Smooth muscle cell (in vitro differentiated cells): Measurements from ENCODE around the gene GRAMD2B. TPM values are rescaled to one million over a fixed set of nuclear protein-coding genes. Genes with fewer than 3 reads are reported as not detected.

Experiments
- DNase-seq: peaks from one replicate; lab custom pipeline; 2025; ENCODE audit not compliant: unreplicated experiment; lab: John Stamatoyannopoulos, UW
- H2AFZ ChIP-seq: fragments of 200-600 bp; sonication (generic); 2 replicates; pipeline ENCODE4 v1.6.0; 2016; ENCODE audit warnings: antibody characterized with exemption, low read depth, mild to moderate bottlenecking
- H3F3A ChIP-seq: fragments of 200-600 bp; sonication (generic); 2 replicates; pipeline ENCODE4 v1.6.0; 2017; ENCODE audit warnings: antibody characterized with exemption, low read depth
- H3K27ac ChIP-seq: fragments of 200-600 bp; sonication (generic); 2 replicates; pipeline ENCODE4 v1.5.1; 2016; ENCODE audit warnings: low read depth, mild to moderate bottlenecking
- H3K27me3 ChIP-seq: fragments of 200-600 bp; sonication (generic); 2 replicates; pipeline ENCODE4 v1.6.1; 2016; ENCODE audit warnings: low read depth, mild to moderate bottlenecking
- H3K36me3 ChIP-seq: fragments of 200-600 bp; sonication (generic); 2 replicates; pipeline ENCODE4 v1.5.1; 2016; ENCODE audit warnings: low read depth
- H3K4me1 ChIP-seq: fragments of 200-600 bp; sonication (generic); 2 replicates; pipeline ENCODE4 v1.5.1; 2016; ENCODE audit warnings: low read depth
- H3K4me2 ChIP-seq: fragments of 200-600 bp; sonication (generic); 2 replicates; pipeline ENCODE4 v1.6.0; 2016; ENCODE audit warnings: mild to moderate bottlenecking
- H3K4me3 ChIP-seq: fragments of 200-600 bp; sonication (generic); 2 replicates; pipeline ENCODE4 v1.5.1; 2016; ENCODE audit warnings: mild to moderate bottlenecking
- H3K79me2 ChIP-seq: fragments of 200-600 bp; sonication (generic); 2 replicates; pipeline ENCODE4 v1.6.0; 2016; ENCODE audit warnings: low read depth, mild to moderate bottlenecking
- H3K9ac ChIP-seq: fragments of 200-600 bp; sonication (generic); 2 replicates; pipeline ENCODE4 v1.6.0; 2016; ENCODE audit warnings: low read depth
- H3K9me3 ChIP-seq: fragments of 200-600 bp; sonication (generic); replicated peaks from 2 replicates; pipeline ENCODE4 v1.5.1; 2016; ENCODE audit warnings: low read depth
- H4K20me1 ChIP-seq: fragments of 200-600 bp; sonication (generic); 2 replicates; pipeline ENCODE4 v1.6.0; 2016; ENCODE audit warnings: low read depth
- CTCF ChIP-seq: fragments of 200-600 bp; sonication (generic); IDR thresholded peaks from 2 replicates; pipeline ENCODE4 v1.5.1; 2017; ENCODE audit warnings: borderline replicate concordance, mild to moderate bottlenecking, antibody characterized with exemption; ENCODE audit not compliant: insufficient read depth, poor library complexity, severe bottlenecking
- WGBS: methylation state at CpG from one replicate; pipeline ENCODE4 v1.1.7; 2016; ENCODE audit warnings: low lambda C conversion rate; 5-methylcytosine and 5-hydroxymethylcytosine counted together
- polyA plus RNA-seq: library from polyadenylated mRNA; unstranded; fragments of >200 nt; fragmentation: Nextera tagmentation; extraction: Ambion mirVana; gene quantifications from 2 replicates; pipeline ENCODE4 v1.2.1, GENCODE V29; 2016
- total RNA-seq: library from RNA; depleted of rRNA; stranded (reverse); fragments of >200 nt; gene quantifications from 2 replicates; pipeline ENCODE4 v1.2.3, GENCODE V29; 2014

Gene GRAMD2B
- total and polyA plus RNA-seq, 2 experiments from 2014 or later = 8.7 to 27.3 TPM

- no peak for DNase-seq
- H3K36me3 ChIP-seq = no peaks in the 10 kb centered on the region
- 83% methylated on average over 3 of the region's 3 CpGs for WGBS
- H3K27me3 ChIP-seq = no peaks in the 10 kb centered on the region
- H3K79me2 ChIP-seq = no peaks in the 10 kb centered on the region
- no peak overlapping the region for H3K9ac ChIP-seq
- no peaks in the 10 kb centered on the region for H4K20me1 ChIP-seq
- peak; percentile 44 for TF ChIP-seq CTCF
- no peaks in the 10 kb centered on the region for H3K9me3 ChIP-seq
- no peak overlapping the region for H3K4me3 ChIP-seq
- H2AFZ ChIP-seq = no peak overlapping the region
- no peak overlapping the region for H3K4me2 ChIP-seq
- H3K27ac ChIP-seq = no peak overlapping the region
- no peaks in the 10 kb centered on the region for H3F3A ChIP-seq
- H3K4me1 ChIP-seq = no peaks in the 10 kb centered on the region
Measured at GRCh38 chr5:126499853-126500342, 76.7 kb downstream of the GRAMD2B start.

- no peaks in the 10 kb centered on the region for H3K4me1 ChIP-seq
- no peak overlapping the region for H3K4me2 ChIP-seq
- H3K79me2 ChIP-seq = no peaks in the 10 kb centered on the region
- no peaks in the 10 kb centered on the region for H4K20me1 ChIP-seq
- no peaks in the 10 kb centered on the region for H3K9me3 ChIP-seq
- no peak for TF ChIP-seq CTCF
- 87% methylated on average over 10 of the region's 10 CpGs for WGBS
- H3K27ac ChIP-seq = no peak overlapping the region
- H3F3A ChIP-seq = no peaks in the 10 kb centered on the region
- H3K36me3 ChIP-seq = no peaks in the 10 kb centered on the region
- H3K27me3 ChIP-seq = no peaks in the 10 kb centered on the region
- DNase-seq = no peak
- H3K9ac ChIP-seq = no peak overlapping the region
- H3K4me3 ChIP-seq = no peak overlapping the region
- H2AFZ ChIP-seq = no peak overlapping the region
Measured at GRCh38 chr5:126501448-126501847, 78.2 kb downstream of the GRAMD2B start.

DNA sequence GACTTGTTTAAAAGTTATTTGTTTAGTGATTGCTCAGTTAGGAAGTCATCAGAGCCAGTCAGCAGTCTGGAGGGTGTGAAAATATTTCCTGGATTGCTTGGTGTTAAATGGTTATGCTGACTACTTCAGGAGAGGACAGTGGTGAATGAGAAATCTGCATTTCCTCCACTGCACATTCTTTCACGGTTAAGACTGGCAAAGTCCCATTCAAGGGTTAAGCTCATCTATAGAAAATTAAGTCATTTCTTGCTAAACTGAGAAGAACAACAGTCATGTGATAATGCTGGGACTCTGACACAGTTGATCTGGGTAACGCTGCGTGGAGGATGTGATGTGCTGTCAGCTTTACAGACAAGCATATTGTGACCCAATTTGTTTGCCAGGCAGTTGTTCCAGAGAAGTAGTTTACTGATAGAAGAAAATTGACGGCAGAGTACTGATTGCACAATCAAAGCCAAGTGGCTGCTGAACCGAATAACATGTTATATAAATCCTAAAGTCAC, 80.4 kb downstream of the GRAMD2B start:
- Histone ChIP-seq H3K27me3 (no peaks in the 10 kb centered on the region), H3K9me3 (no peaks in the 10 kb centered on the region), H3K36me3 (no peaks in the 10 kb centered on the region), H2AFZ (peak overlapping the region; percentile 75), H3K79me2 (no peaks in the 10 kb centered on the region), H3K4me3 (no peak overlapping the region), H4K20me1 (no peaks in the 10 kb centered on the region), H3K9ac (no peak overlapping the region), H3F3A (no peaks in the 10 kb centered on the region), H3K4me1 (no peaks in the 10 kb centered on the region), H3K4me2 (no peak overlapping the region), H3K27ac (no peak overlapping the region)
- DNase-seq = no peak
- WGBS = 49% methylated on average over 5 of the region's 5 CpGs
- no peak for TF ChIP-seq CTCF

- Histone ChIP-seq H3K4me3 (no peak overlapping the region), H3K9me3 (no peaks in the 10 kb centered on the region), H2AFZ (no peak overlapping the region), H3F3A (no peaks in the 10 kb centered on the region), H4K20me1 (no peaks in the 10 kb centered on the region), H3K4me1 (no peaks in the 10 kb centered on the region), H3K79me2 (no peaks in the 10 kb centered on the region), H3K9ac (no peak overlapping the region), H3K27me3 (no peaks in the 10 kb centered on the region), H3K27ac (no peak overlapping the region), H3K4me2 (no peak overlapping the region), H3K36me3 (no peaks in the 10 kb centered on the region)
- no peak for DNase-seq
- 93% methylated on average over 4 of the region's 4 CpGs for WGBS
- no peak for TF ChIP-seq CTCF
Measured at GRCh38 chr5:126506079-126506478, 82.9 kb downstream of the GRAMD2B start.
